ENCODE results near the gene GPX7.
"Not testable (repeated sequence)": the region's sequence is repeated elsewhere in the genome, so short reads cannot be mapped to it uniquely, and the experiment has no call there.

Gene GPX7

DNA sequence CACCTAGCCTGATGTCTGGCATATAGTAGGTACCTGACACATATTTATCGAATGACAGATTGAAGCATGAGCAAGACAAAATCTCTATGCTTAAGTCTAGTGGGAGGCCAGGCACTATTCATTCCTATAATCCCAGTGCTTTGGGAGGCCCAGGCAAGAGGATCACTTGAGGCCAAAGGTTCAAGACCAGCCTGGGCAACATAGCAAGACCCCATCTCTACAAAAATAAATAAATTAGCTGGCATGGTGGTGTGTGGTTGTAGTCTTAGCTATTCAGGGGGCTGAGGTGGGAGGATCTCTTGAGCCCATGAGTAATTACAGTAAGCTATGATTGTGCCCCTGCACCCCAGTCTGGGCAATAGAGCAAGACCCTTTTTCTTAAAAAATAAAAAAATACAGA is 26.1 kb upstream of the GPX7 start:
- H3K4me1 ChIP-seq = no peaks in the 10 kb centered on the region
- intact Hi-C loops (cut with DNase I; ENCODE audit: low total_unique reads) = no loop called here
- H3K4me3 ChIP-seq = no peak overlapping the region
- DNase-seq = no peak
- H3K9me3 ChIP-seq = no peaks in the 10 kb centered on the region
- H3K27me3 ChIP-seq = peaks cover 0 to 8% of the 10 kb centered on the region in 2 donors
- no peak overlapping the region for H3K27ac ChIP-seq
- H3K36me3 ChIP-seq = no peaks in the 10 kb centered on the region
- TF ChIP-seq CTCF (IDR thresholded peaks at IDR 0.05) = no peak

DNA sequence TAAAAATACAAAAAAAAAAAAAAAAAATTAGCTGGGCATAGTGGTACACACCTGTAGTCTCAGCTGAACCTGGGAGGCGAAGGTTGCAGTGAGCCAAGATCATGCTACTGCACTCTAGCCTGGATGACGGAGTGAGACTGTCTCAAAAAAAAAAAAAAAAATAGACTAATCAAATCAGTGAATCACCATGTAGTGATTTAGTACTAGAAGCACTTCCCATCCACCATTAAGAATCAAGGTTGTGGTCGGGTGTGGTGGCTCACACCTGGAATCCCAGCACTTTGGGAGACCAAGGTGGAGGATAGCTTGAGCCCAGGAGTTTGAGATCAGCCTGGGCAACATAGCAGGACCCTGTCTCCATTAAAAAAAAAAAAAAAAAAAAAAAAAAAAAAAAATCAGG is 24.1 kb upstream of the GPX7 start:
- H3K27me3 ChIP-seq; H3K4me1 ChIP-seq; H3K27ac ChIP-seq; H3K36me3 ChIP-seq; DNase-seq; H3K4me3 ChIP-seq; H3K9me3 ChIP-seq; intact Hi-C loops (cut with DNase I; ENCODE audit: low total_unique reads): not testable (repeated sequence)

GRCh38 chr1:52579415-52579814 is 22.8 kb upstream of the GPX7 start:
- no peak for DNase-seq
- no peaks in the 10 kb centered on the region for H3K9me3 ChIP-seq
- H3K27me3 ChIP-seq = peaks cover 0 to 7% of the 10 kb centered on the region in 2 donors
- H3K4me3 ChIP-seq = no peak overlapping the region
- H3K4me1 ChIP-seq = no peaks in the 10 kb centered on the region
- H3K36me3 ChIP-seq = no peaks in the 10 kb centered on the region
- TF ChIP-seq CTCF (IDR thresholded peaks at IDR 0.05) = no peak
- no peak overlapping the region for H3K27ac ChIP-seq
- intact Hi-C loops (cut with DNase I; ENCODE audit: low total_unique reads) = no loop called here

GRCh38 chr1:52580283-52580682 is 21.9 kb upstream of the GPX7 start:
- no peak for TF ChIP-seq CTCF (IDR thresholded peaks at IDR 0.05)
- H3K36me3 ChIP-seq = no peaks in the 10 kb centered on the region
- DNase-seq = no peak
- no peak overlapping the region for H3K27ac ChIP-seq
- no peaks in the 10 kb centered on the region for H3K9me3 ChIP-seq
- peaks cover 0 to 8% of the 10 kb centered on the region in 2 donors for H3K27me3 ChIP-seq
- no peaks in the 10 kb centered on the region for H3K4me1 ChIP-seq
- no peak overlapping the region for H3K4me3 ChIP-seq
- intact Hi-C loops (cut with DNase I; ENCODE audit: low total_unique reads) = no loop called here

- intact Hi-C loops (cut with DNase I; ENCODE audit: low total_unique reads) = no loop called here
- H3K27ac ChIP-seq = no peak overlapping the region
- H3K4me1 ChIP-seq = no peaks in the 10 kb centered on the region
- H3K9me3 ChIP-seq = no peaks in the 10 kb centered on the region
- no peak for DNase-seq
- H3K4me3 ChIP-seq = no peak overlapping the region
- no peak for TF ChIP-seq CTCF (IDR thresholded peaks at IDR 0.05)
- H3K36me3 ChIP-seq = no peaks in the 10 kb centered on the region
- H3K27me3 ChIP-seq = peaks cover 0 to 14% of the 10 kb centered on the region in 2 donors
These were observed 20.0 kb upstream of the GPX7 start for GRCh38 chr1:52582116-52582696.

GRCh38 chr1:52585474-52585873 is 16.7 kb upstream of the GPX7 start:
- Histone ChIP-seq H3K27me3 (peaks cover 0 to 14% of the 10 kb centered on the region in 2 donors), H3K9me3 (no peaks in the 10 kb centered on the region), H3K4me1 (no peaks in the 10 kb centered on the region), H3K36me3 (no peaks in the 10 kb centered on the region), H3K4me3 (no peak overlapping the region), H3K27ac (no peak overlapping the region)
- DNase-seq = no peak
- intact Hi-C loops (cut with DNase I; ENCODE audit: low total_unique reads) = no loop called here
- no peak for TF ChIP-seq CTCF (IDR thresholded peaks at IDR 0.05)
